BLaER1 (cell line): ENCODE results near the gene PDE4B.

Source experiments
- H3K27ac ChIP-seq: shearing (Covaris generic); formaldehyde crosslinking; 2 replicates; pipeline ENCODE4 v1.8.1; 2022
- H3K27me3 ChIP-seq: shearing (Covaris generic); formaldehyde crosslinking; 2 replicates; pipeline ENCODE4 v1.8.1; 2022
- H3K36me3 ChIP-seq: shearing (Covaris generic); formaldehyde crosslinking; 2 replicates; pipeline ENCODE4 v1.8.1; 2022
- H3K4me1 ChIP-seq: shearing (Covaris generic); formaldehyde crosslinking; 2 replicates; pipeline ENCODE4 v1.8.1; 2022
- H3K4me2 ChIP-seq: shearing (Covaris generic); formaldehyde crosslinking; 2 replicates; pipeline ENCODE4 v1.8.1; 2022
- H3K4me3 ChIP-seq: shearing (Covaris generic); formaldehyde crosslinking; 2 replicates; pipeline ENCODE4 v1.8.1; 2022
- H3K9ac ChIP-seq: shearing (Covaris generic); formaldehyde crosslinking; 2 replicates; pipeline ENCODE4 v1.8.1; 2022
- H3K9me3 ChIP-seq: shearing (Covaris generic); formaldehyde crosslinking; 2 replicates; pipeline ENCODE4 v1.8.1; 2022
- H4K20me1 ChIP-seq: shearing (Covaris generic); formaldehyde crosslinking; 2 replicates; pipeline ENCODE4 v1.8.1; 2022
- Cebpa-rat ChIP-seq: shearing (Covaris generic); IDR thresholded peaks from 2 replicates; pipeline ENCODE4 v1.8.1; 2022

PDE4B gene

GRCh38 chr1:66328896-66329295 is 536.2 kb downstream of the PDE4B start:
- Histone ChIP-seq H3K27ac (no peak overlapping the region), H3K9ac (no peak overlapping the region), H3K9me3 (no peaks in the 10 kb centered on the region), H3K27me3 (peaks cover 31% of the 10 kb centered on the region; the same call in 1 of the 2 replicates), H3K4me2 (no peak overlapping the region), H3K36me3 (no peaks in the 10 kb centered on the region), H3K4me1 (peaks cover 37% of the 10 kb centered on the region), H4K20me1 (no peaks in the 10 kb centered on the region), H3K4me3 (no peak overlapping the region)
- TF ChIP-seq Cebpa-rat, result no peak

GRCh38 chr1:66330722-66331141 is 538.0 kb downstream of the PDE4B start:
- Histone ChIP-seq H3K4me1 (peaks cover 55% of the 10 kb centered on the region), H3K9ac (no peak overlapping the region)
- TF ChIP-seq Cebpa-rat, result no peak

DNA sequence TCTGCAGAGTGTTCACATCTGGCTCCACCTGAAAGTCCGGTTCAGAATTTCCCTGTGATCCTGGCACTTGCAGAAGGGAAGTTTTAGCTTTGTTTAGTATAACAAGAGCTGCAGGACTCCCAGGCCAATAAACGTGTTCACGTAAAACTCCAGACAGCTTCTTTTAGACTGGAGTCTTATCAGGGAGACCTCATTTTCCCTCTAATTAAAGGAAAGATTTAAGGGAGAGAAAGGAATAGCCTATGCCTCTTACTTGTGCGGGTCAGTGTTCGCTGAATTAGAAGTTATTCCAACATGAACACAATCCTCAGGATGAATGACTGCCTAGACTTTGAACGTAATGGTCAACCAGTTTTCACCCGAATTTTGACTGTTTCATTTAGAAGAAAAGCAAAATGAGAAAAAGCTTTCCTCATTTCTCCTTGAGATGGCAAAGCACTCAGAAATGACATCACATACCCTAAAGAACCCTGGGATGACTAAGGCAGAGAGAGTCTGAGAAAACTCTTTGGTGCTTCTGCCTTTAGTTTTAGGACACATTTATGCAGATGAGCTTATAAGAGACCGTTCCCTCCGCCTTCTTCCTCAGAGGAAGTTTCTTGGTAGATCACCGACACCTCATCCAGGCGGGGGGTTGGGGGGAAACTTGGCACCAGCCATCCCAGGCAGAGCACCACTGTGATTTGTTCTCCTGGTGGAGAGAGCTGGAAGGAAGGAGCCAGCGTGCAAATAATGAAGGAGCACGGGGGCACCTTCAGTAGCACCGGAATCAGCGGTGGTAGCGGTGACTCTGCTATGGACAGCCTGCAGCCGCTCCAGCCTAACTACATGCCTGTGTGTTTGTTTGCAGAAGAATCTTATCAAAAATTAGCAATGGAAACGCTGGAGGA is 539.2 kb downstream of the PDE4B start:
- H3K9me3 ChIP-seq, result no peaks in the 10 kb centered on the region
- peak overlapping the region; percentile 25; the same call in 1 of the 2 replicates for H3K9ac ChIP-seq
- H3K27ac ChIP-seq, result no peak overlapping the region
- H3K4me2 ChIP-seq, result peak overlapping the region; percentile 68
- peak overlapping the region; percentile 59 for H3K4me3 ChIP-seq
- H3K4me1 ChIP-seq, result peaks cover 67% of the 10 kb centered on the region
- H3K36me3 ChIP-seq, result no peaks in the 10 kb centered on the region
- peaks cover 35% of the 10 kb centered on the region; the same call in 1 of the 2 replicates for H3K27me3 ChIP-seq
- no peak for TF ChIP-seq Cebpa-rat
- no peaks in the 10 kb centered on the region for H4K20me1 ChIP-seq

More at GRCh38 chr1:66330722-66331141, 538.0 kb downstream of the PDE4B start:
- Histone ChIP-seq H3K27ac (no peak overlapping the region), H3K36me3 (no peaks in the 10 kb centered on the region), H4K20me1 (no peaks in the 10 kb centered on the region), H3K27me3 (peaks cover 35% of the 10 kb centered on the region; the same call in 1 of the 2 replicates), H3K9me3 (no peaks in the 10 kb centered on the region), H3K4me3 (no peak overlapping the region), H3K4me2 (peak overlapping the region; percentile 68)

GRCh38 chr1:66332548-66332901 is 539.8 kb downstream of the PDE4B start:
- no peaks in the 10 kb centered on the region; the same call in 1 of the 2 replicates for H3K9me3 ChIP-seq
- peaks cover 73% of the 10 kb centered on the region for H3K4me1 ChIP-seq
- peak overlapping the region; percentile 68 for H3K4me2 ChIP-seq
- H4K20me1 ChIP-seq, result no peaks in the 10 kb centered on the region
- H3K36me3 ChIP-seq, result no peaks in the 10 kb centered on the region
- no peak overlapping the region for H3K27ac ChIP-seq
- H3K9ac ChIP-seq, result peak overlapping the region; percentile 25; the same call in 1 of the 2 replicates
- H3K27me3 ChIP-seq, result peaks cover 35% of the 10 kb centered on the region; the same call in 1 of the 2 replicates
- TF ChIP-seq Cebpa-rat, result no peak
- peak overlapping the region; percentile 59 for H3K4me3 ChIP-seq

DNA sequence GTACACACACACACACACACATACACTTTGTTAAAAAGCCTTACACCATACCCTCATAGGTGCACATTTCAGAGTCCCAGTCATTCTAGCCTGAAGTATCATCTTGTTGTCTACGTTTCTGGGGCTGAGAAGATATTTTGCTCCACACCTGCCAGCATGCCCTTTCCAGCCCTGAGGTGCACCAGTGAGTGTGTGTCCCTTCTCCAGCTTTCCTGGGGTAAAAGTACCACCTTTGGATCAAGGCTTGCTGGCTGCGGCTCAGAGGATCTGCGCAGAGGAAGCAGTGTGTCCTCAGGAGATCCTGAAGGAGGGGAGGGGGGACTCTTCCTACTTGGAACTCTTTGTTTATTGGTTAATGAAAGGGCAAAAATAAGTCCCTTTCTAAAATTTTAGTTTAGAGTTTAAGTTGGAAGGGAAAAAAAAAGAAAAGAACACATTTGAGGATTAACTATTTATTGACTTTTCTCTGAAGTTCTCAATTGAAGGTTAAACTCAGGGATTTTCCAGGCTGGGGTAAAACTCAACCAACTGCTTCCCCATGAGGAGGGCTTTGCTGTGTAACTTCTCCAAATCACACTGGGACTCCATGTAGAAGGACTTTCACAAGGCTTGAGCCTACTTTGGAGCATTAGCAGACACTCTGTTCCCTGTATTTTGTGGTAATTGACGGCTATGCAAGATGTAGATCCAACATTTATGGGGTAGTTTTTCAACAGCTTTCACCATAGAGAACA is 540.9 kb downstream of the PDE4B start:
- no peak for TF ChIP-seq Cebpa-rat

GRCh38 chr1:66334318-66334717 is 541.6 kb downstream of the PDE4B start:
- peak overlapping the region; percentile 68; the same call in 1 of the 2 replicates for H3K4me2 ChIP-seq
- H3K9ac ChIP-seq, result no peak overlapping the region; the same call in 1 of the 2 replicates
- peak overlapping the region; percentile 59; the same call in 1 of the 2 replicates for H3K4me3 ChIP-seq
- no peak for TF ChIP-seq Cebpa-rat
- no peaks in the 10 kb centered on the region; the same call in 1 of the 2 replicates for H3K9me3 ChIP-seq
- no peaks in the 10 kb centered on the region for H3K36me3 ChIP-seq
- peaks cover 75% of the 10 kb centered on the region for H3K4me1 ChIP-seq
- H4K20me1 ChIP-seq, result no peaks in the 10 kb centered on the region
- H3K27me3 ChIP-seq, result peaks cover 35% of the 10 kb centered on the region; the same call in 1 of the 2 replicates
- no peak overlapping the region for H3K27ac ChIP-seq

More for the DNA sequence above, 540.9 kb downstream of the PDE4B start:
- peak overlapping the region; percentile 68 for H3K4me2 ChIP-seq
- H3K36me3 ChIP-seq, result no peaks in the 10 kb centered on the region
- no peaks in the 10 kb centered on the region for H4K20me1 ChIP-seq
- no peak overlapping the region; the same call in 1 of the 2 replicates for H3K9ac ChIP-seq
- H3K4me1 ChIP-seq, result peaks cover 73% of the 10 kb centered on the region
- H3K4me3 ChIP-seq, result peak overlapping the region; percentile 59; the same call in 1 of the 2 replicates
- peaks cover 35% of the 10 kb centered on the region; the same call in 1 of the 2 replicates for H3K27me3 ChIP-seq
- no peak overlapping the region for H3K27ac ChIP-seq
- no peaks in the 10 kb centered on the region; the same call in 1 of the 2 replicates for H3K9me3 ChIP-seq

DNA sequence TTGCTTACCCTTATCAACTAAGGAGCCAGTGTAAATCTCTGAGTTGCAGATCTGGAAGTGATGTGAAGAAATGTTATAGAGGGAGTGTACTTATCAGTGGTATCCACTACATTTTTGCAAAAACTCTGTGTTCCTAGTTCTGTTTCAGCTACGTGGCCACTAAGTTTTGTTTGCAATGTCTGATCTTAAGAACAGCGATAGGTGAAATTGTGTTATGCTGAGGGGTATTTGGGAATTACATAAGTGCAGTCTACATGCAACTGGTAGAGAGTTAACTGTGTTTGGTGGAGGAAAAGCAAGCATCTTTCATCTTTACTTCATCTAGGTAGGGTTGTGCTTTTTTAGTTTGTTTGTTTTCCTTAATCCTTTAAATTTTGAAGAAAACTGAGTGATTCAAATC is 542.4 kb downstream of the PDE4B start:
- Histone ChIP-seq H3K4me1 (peaks cover 80% of the 10 kb centered on the region), H3K4me3 (no peak overlapping the region; the same call in 1 of the 2 replicates), H3K4me2 (peak overlapping the region; percentile 68), H3K36me3 (no peaks in the 10 kb centered on the region), H3K27me3 (peaks cover 35% of the 10 kb centered on the region; the same call in 1 of the 2 replicates), H3K9ac (no peak overlapping the region), H4K20me1 (no peaks in the 10 kb centered on the region), H3K9me3 (no peaks in the 10 kb centered on the region; the same call in 1 of the 2 replicates), H3K27ac (peak overlapping the region; percentile 73; the same call in 1 of the 2 replicates)
- TF ChIP-seq Cebpa-rat, result no peak

DNA sequence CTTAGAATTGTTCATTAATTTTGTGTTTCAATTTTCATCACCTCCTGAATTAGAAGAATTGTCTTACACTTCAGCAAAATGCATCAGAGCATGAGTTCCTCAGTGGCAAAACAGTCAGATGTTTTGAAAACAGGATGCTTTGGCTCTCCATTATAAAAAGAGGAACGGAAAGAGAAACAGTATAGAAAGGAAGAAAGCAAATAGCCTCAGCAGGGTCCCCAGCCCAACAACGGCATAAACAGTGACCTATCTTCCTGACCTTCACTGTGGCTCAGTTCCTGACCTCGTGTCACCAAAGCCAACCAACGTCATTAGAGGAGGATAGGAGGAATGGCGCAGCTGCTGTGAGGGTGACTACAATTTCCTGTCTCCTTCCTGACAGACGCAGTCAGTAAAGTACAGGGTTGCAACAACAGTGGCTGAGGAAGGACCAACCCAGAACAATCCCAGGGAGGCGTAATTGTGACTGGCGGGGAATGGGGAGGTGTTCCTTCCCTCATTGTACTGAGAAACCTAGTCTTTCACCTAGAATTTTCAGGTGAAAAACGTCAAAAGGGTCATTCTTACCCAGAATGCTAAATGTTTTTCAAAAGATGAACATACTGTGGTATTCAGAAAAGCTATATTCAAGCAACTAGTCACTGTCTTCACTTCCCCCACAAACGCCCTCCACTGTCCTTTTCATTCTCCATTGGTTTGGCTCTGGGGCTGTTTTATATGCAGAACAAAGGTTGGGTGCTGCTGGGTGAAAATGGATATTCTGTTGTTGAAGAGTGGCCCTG is 543.4 kb downstream of the PDE4B start:
- Histone ChIP-seq H3K4me1 (peaks cover 80% of the 10 kb centered on the region), H3K4me2 (peak overlapping the region; percentile 68), H3K4me3 (peak overlapping the region; percentile 32), H3K36me3 (no peaks in the 10 kb centered on the region), H4K20me1 (no peaks in the 10 kb centered on the region), H3K9me3 (no peaks in the 10 kb centered on the region; the same call in 1 of the 2 replicates), H3K9ac (no peak overlapping the region), H3K27ac (peak overlapping the region; percentile 73), H3K27me3 (peaks cover 29% of the 10 kb centered on the region; the same call in 1 of the 2 replicates)
- TF ChIP-seq Cebpa-rat, result no peak

DNA sequence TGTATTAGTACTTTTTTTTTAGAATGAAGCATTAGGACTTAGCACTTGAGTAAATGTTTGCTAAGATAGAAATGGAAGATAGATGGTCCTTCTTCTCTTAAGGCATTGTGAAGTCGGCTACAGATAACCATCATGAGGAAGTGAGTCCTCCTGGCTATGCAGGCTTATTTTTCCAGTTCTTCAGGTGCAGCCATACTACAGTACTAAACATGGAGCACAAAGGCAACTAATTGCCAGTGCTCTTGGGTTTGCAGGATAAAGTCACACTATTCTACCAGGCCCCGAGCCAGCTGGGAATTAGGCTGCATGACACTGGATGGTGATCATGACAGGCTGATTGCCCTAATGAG is 543.9 kb downstream of the PDE4B start:
- no peak for TF ChIP-seq Cebpa-rat
- Histone ChIP-seq H3K27me3 (peaks cover 25% of the 10 kb centered on the region; the same call in 1 of the 2 replicates), H3K9ac (no peak overlapping the region), H3K4me2 (peak overlapping the region; percentile 68), H3K36me3 (no peaks in the 10 kb centered on the region), H3K4me1 (peaks cover 80% of the 10 kb centered on the region), H3K9me3 (no peaks in the 10 kb centered on the region; the same call in 1 of the 2 replicates), H3K27ac (peak overlapping the region; percentile 73), H4K20me1 (no peaks in the 10 kb centered on the region), H3K4me3 (peak overlapping the region; percentile 13; the same call in 1 of the 2 replicates)
